Vagina (tissue), 2 donors: ENCODE results near the gene ANKRD63. TPM values are rescaled to one million over a fixed set of nuclear protein-coding genes. Genes with fewer than 3 reads are reported as not detected.

Experiments
- DNase-seq, 2 donors: peaks; one replicate each; pipeline ENCODE4 v3.0.0-alpha.2; 2017; ENCODE audit errors: extremely low spot score in 2 of 2
- H3K27ac ChIP-seq: fragments of 200-600 bp; sonication (generic); one replicate; pipeline ENCODE4 v1.5.1; 2019
- H3K27me3 ChIP-seq: fragments of 200-600 bp; sonication (generic); one replicate; pipeline ENCODE4 v1.5.1; 2019
- H3K36me3 ChIP-seq, 2 donors: fragments of 200-600 bp; sonication (generic); one replicate each; pipeline ENCODE4 v1.5.1; 2017 to 2019
- H3K4me1 ChIP-seq: fragments of 200-600 bp; sonication (generic); one replicate; pipeline ENCODE4 v1.5.1; 2019
- H3K4me3 ChIP-seq, 2 donors: fragments of 200-600 bp; sonication (generic); 1 replicate in 1 of 2; 2 replicates in 1 of 2; pipeline ENCODE4 v1.5.1; 2016 to 2019
- H3K9me3 ChIP-seq: fragments of 200-600 bp; sonication (generic); one replicate; pipeline ENCODE4 v1.5.1; 2019
- CTCF ChIP-seq, 3 experiments: fragments of 450-650 bp in 2 of 3; fragments of 200-600 bp in 1 of 3; sonication (generic) in 1 of 3; IDR thresholded peaks; one replicate each; pipeline ENCODE4 v1.5.1; 2017 to 2019; ENCODE audit warnings: antibody characterized with exemption in 3 of 3, mild to moderate bottlenecking in 2 of 3, moderate library complexity in 2 of 3
- POLR2A ChIP-seq, 2 donors: fragments of 450-650 bp; IDR thresholded peaks; one replicate each; pipeline ENCODE4 v1.6.1; 2017; ENCODE audit warnings: antibody characterized with exemption in 2 of 2, mild to moderate bottlenecking in 2 of 2, moderate library complexity in 2 of 2
- POLR2AphosphoS5 ChIP-seq, 2 donors: sonication (generic); formaldehyde crosslinking; IDR thresholded peaks; one replicate each; pipeline ENCODE4 v1.9.0; 2017; ENCODE audit warnings: antibody characterized with exemption in 2 of 2, mild to moderate bottlenecking in 2 of 2, low read depth in 1 of 2; ENCODE audit not compliant: insufficient read depth in 1 of 2
- intact Hi-C: fragments of 100-400 bp; cut with DNase I; formaldehyde crosslinking; loops from one replicate; pipeline ENCODE4 v1.15.1; 2023
- total RNA-seq: library from RNA; depleted of rRNA; stranded (reverse); fragments of >200 nt; gene quantifications from one replicate; pipeline ENCODE4 v1.2.3, GENCODE V29; 2016

The ANKRD63 gene
- total RNA-seq, 1 donor from 2014 or later, result not detected

- no peak for DNase-seq
- Histone ChIP-seq H3K4me3 (no peak overlapping the region), H3K36me3 (peaks cover 0 to 7% of the 10 kb centered on the region in 2 donors), H3K27me3 (no peaks in the 10 kb centered on the region), H3K27ac (no peak overlapping the region), H3K9me3 (no peaks in the 10 kb centered on the region), H3K4me1 (no peaks in the 10 kb centered on the region)
- no peak for TF ChIP-seq POLR2A (IDR thresholded peaks at IDR 0.05)
- TF ChIP-seq CTCF (IDR thresholded peaks at IDR 0.05), result no peak
- no peak for TF ChIP-seq POLR2AphosphoS5 (IDR thresholded peaks at IDR 0.05; ENCODE audit: insufficient read depth in 1 of 2, low read depth in 1 of 2)
- intact Hi-C loops, result loop anchor here (5.0 kb wide), 2 partner anchors 55 to 225 kb away; no protein-coding TSS in a partner anchor
Measured at GRCh38 chr15:40272485-40273056, 10.3 kb downstream of the ANKRD63 start.

GRCh38 chr15:40271685-40272484 is 11.0 kb downstream of the ANKRD63 start:
- no peak for DNase-seq
- H3K9me3 ChIP-seq, result no peaks in the 10 kb centered on the region
- no peak overlapping the region for H3K27ac ChIP-seq
- TF ChIP-seq POLR2AphosphoS5 (IDR thresholded peaks at IDR 0.05; ENCODE audit: insufficient read depth in 1 of 2, low read depth in 1 of 2) (no peak), CTCF (IDR thresholded peaks at IDR 0.05) (no peak), POLR2A (IDR thresholded peaks at IDR 0.05) (no peak)
- H3K27me3 ChIP-seq, result no peaks in the 10 kb centered on the region
- H3K36me3 ChIP-seq, result peaks cover 0 to 7% of the 10 kb centered on the region in 2 donors
- no peak overlapping the region for H3K4me3 ChIP-seq
- H3K4me1 ChIP-seq, result peaks cover 6% of the 10 kb centered on the region
- intact Hi-C loops, result loop anchor here (5.0 kb wide), 2 partner anchors 55 to 225 kb away; no protein-coding TSS in a partner anchor

- Histone ChIP-seq H3K4me1 (peaks cover 21% of the 10 kb centered on the region), H3K4me3 (no peak overlapping the region), H3K27ac (no peak overlapping the region), H3K9me3 (no peaks in the 10 kb centered on the region), H3K36me3 (no peaks in the 10 kb centered on the region), H3K27me3 (no peaks in the 10 kb centered on the region)
- intact Hi-C loops, result loop anchor here (5.0 kb wide), 2 partner anchors 53 to 223 kb away; no protein-coding TSS in a partner anchor
- DNase-seq, result no peak
- no peak for TF ChIP-seq CTCF (IDR thresholded peaks at IDR 0.05)
- TF ChIP-seq POLR2A (IDR thresholded peaks at IDR 0.05), result no peak
Measured at GRCh38 chr15:40270246-40270995, 12.4 kb downstream of the ANKRD63 start.

GRCh38 chr15:40269604-40270003 is 13.3 kb downstream of the ANKRD63 start:
- no peak overlapping the region for H3K27ac ChIP-seq
- no peak for DNase-seq
- no peaks in the 10 kb centered on the region for H3K27me3 ChIP-seq
- intact Hi-C loops, result loop anchor here (5.0 kb wide), 2 partner anchors 52 to 222 kb away; no protein-coding TSS in a partner anchor
- H3K36me3 ChIP-seq, result no peaks in the 10 kb centered on the region
- TF ChIP-seq POLR2AphosphoS5 (IDR thresholded peaks at IDR 0.05; ENCODE audit: insufficient read depth in 1 of 2, low read depth in 1 of 2) (no peak), CTCF (IDR thresholded peaks at IDR 0.05) (no peak), POLR2A (IDR thresholded peaks at IDR 0.05) (no peak)
- H3K4me3 ChIP-seq, result no peak overlapping the region
- H3K4me1 ChIP-seq, result peaks cover 29% of the 10 kb centered on the region
- no peaks in the 10 kb centered on the region for H3K9me3 ChIP-seq
